GM18519 (cell line): ENCODE data around the gene SELENON.
A peak's percentile ranks its signal among the peaks of the same experiment; 100 is the strongest.

Experiments used
- ATAC-seq: cut with Tn5 transposase; IDR thresholded peaks from one replicate; pipeline ENCODE4 v1.9.1; 2021; ENCODE audit warnings: mild to moderate bottlenecking, moderate library complexity; ENCODE audit not compliant: unreplicated experiment, low FRiP score

The SELENON gene

GRCh38 chr1:25808481-25809244, 8.7 kb downstream of the SELENON start:
- ATAC-seq: no peak

GRCh38 chr1:25809283-25809926, 9.4 kb downstream of the SELENON start:
- no peak for ATAC-seq

- ATAC-seq: no peak
Measured at GRCh38 chr1:25809929-25810328, 9.9 kb downstream of the SELENON start.

- no peak for ATAC-seq
Measured at GRCh38 chr1:25810341-25811299, 10.6 kb downstream of the SELENON start.

DNA sequence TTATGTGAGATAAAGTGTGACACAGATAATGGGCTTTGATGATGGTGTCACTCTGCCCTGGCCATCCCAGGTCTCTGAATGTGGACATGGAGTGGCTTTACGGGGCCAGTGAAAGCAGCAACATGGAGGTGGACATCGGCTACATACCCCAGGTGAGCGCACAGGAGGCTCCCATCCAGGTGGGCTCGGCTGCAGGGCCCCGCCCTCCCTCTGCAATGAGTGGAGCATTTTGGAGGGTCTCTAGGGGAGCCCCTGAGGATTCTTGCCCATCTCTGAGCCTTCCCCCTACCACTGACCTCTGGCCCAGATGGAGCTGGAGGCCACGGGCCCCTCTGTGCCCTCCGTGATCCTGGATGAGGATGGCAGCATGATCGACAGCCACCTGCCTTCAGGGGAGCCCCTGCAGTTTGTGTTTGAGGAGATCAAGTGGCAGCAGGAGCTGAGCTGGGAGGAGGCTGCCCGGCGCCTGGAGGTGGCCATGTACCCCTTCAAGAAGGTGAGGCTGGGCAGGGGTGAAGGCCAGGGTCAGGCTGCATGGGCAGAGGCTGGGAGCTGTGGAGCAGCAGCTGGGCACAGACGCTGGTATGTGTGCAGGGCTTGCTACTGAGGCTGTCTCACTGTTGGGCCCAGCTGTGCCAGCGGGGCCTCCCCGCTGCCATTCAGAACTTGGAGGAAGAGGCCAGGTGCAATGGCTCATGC, 11.5 kb downstream of the SELENON start:
- ATAC-seq: no peak

- ATAC-seq: no peak
Measured at GRCh38 chr1:25813071-25813733, 13.2 kb downstream of the SELENON start.

DNA sequence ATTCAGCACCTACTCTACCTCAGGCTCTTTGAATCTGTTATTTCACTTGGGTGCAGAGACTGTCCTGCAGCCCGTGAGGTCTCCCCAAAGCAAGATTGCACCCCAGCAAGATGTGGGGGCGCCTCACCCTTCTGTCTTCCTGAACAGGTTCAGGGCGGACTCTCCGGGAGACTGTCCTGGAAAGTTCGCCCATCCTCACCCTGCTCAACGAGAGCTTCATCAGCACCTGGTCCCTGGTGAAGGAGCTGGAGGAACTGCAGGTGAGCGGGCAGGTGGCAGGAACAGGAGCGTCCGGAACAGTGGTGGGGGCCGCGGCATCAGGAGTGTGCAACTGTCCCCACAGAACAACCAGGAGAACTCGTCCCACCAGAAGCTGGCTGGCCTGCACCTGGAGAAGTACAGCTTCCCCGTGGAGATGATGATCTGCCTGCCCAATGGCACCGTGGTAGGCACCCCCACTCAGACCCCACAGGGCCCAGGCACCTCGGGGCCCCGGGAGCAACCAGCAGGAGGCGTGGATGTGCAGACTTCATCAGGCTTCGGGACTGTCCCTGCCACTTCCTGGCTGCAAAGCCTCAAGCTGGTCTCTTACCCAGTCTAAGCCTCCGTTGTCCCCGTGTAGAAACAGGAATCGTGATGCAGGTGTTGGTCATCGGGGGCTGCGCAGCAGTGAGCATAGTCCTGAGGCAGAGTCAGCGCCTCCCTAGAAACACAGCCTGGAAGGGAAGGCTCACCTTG, 13.9 kb downstream of the SELENON start:
- no peak for ATAC-seq

GRCh38 chr1:25814549-25815087, 14.6 kb downstream of the SELENON start:
- no peak for ATAC-seq

GRCh38 chr1:25815208-25816111, 15.5 kb downstream of the SELENON start:
- no peak for ATAC-seq

- ATAC-seq: no peak
Measured at GRCh38 chr1:25816112-25816718, 16.2 kb downstream of the SELENON start.

DNA sequence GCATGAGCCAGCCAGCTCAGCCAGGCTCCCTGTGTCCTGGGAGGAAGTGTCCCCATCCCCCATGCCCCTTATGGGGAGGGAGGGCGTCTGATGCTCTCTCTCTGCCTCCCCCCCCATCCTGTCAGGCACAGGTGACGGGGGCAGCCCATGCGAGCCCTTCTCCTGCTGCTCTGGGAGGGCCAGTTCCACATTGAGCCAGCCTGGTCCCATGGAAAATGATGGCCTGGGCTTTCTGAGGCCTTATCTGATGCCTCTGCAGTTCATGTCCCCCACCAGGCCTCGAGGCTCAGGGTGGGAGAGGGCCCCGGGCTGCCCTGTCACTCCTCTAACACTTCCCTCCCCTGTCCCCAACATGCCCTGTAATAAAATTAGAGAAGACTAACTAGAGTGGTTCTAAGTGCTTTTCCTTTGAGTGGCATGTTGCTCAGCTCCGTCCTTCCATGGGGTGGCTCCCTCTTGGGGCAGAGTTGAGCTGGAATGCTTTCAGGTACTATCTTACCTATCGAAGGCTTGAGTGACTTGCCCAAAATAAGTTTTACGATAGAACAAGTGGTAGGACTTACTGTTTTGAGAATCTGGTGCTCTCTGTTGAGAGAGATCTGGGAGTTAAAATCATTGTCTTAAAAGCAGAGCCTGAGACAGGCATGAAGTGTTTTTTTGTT, 18.0 kb downstream of the SELENON start:
- no peak for ATAC-seq

- ATAC-seq: no peak
Measured at GRCh38 chr1:25818569-25818968, 18.6 kb downstream of the SELENON start.

- peak; percentile 51 for ATAC-seq
Measured at GRCh38 chr1:25819491-25820246, 19.7 kb downstream of the SELENON start, which contains the start of gene MTFR1L. Gene MTFR1L, plus strand, starts transcription at chr1:25819954. Its CDS starts 3,151 bp downstream, at chr1:25823105.

DNA sequence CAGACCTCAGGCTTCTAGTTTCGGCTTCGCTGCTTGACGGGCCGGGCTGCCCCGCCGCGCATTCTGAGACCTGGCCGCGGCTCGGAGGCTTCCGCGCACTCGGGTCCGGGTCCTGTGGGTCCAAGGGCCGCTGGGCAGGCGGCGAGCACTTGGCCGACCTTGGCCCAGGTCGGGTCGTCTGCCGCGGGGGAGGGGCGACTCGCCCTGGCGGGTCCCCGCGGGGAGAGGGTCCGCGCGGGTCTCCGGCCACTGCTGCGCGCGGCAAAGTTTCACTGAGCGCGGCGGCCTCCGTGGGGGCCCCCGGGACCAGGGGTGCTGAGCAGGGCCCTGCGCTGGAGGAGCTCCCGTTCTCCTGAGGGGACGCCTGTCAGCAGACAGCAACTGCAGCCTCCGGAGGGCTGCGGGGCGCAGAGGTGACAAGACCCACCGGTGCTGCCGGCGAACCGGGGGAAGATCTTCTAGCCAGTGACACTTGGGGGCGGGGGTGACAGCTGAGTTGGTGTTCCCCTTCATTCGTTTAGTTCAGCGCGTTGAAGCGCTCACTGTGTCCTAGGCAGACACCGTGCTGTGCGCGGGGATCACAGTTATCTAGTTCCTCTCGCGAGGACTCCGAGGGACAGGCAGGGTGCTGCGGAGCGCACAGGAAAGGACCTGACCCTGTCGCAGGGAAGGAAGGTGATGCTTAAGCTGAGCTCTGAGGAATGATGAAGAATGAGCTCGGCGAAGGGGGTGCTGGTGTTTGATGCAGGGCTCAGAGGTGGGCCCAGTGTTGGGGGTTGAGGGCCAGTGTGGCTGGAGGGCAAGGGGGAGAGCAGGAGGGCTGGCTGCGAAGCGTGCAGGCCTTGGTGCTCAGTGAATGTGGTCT, 20.5 kb downstream of the SELENON start:
- peak; percentile 32 for ATAC-seq

- no peak for ATAC-seq
Measured at GRCh38 chr1:25821112-25821476, 21.1 kb downstream of the SELENON start.
